Keratinocyte (primary cell): Measurements from ENCODE around the gene PDRG1. TPM values are rescaled to one million over a fixed set of nuclear protein-coding genes. Genes with fewer than 3 reads are reported as not detected.

Experiments used
- DNase-seq: peaks from one replicate; pipeline ENCODE4 v3.0.0-alpha.2; 2011; ENCODE audit warnings: low read depth, missing footprints, low spot score
- FAIRE-seq: peaks from 2 replicates; lab custom pipeline; 2011; peaks lifted over from hg19 to GRCh38; lab: Jason Lieb, UNC
- H2AFZ ChIP-seq: 2 replicates; pipeline ENCODE4 v1.6.0; 2012; ENCODE audit warnings: low read length, control low read depth, inconsistent platforms; ENCODE audit not compliant: control insufficient read depth
- H3K27ac ChIP-seq: 2 replicates; pipeline ENCODE4 v1.5.1; 2011; ENCODE audit warnings: low read length; ENCODE audit not compliant: control insufficient read depth, insufficient read depth
- H3K27me3 ChIP-seq: 3 replicates; pipeline ENCODE4 v1.6.0; 2011; ENCODE audit warnings: low read length; ENCODE audit not compliant: control insufficient read depth, insufficient read depth; ENCODE audit errors: extremely low read depth
- H3K36me3 ChIP-seq, 2 experiments: 2 replicates in 1 of 2; 3 replicates in 1 of 2; pipeline ENCODE4 v1.5.1; 2011; ENCODE audit warnings: low read length in 2 of 2, mild to moderate bottlenecking in 1 of 2; ENCODE audit not compliant: control insufficient read depth in 2 of 2, insufficient read depth in 2 of 2; ENCODE audit errors: extremely low read depth in 1 of 2
- H3K4me1 ChIP-seq: 3 replicates; pipeline ENCODE4 v1.5.1; 2011; ENCODE audit warnings: low read length; ENCODE audit not compliant: control insufficient read depth, insufficient read depth; ENCODE audit errors: extremely low read depth
- H3K4me2 ChIP-seq: 3 replicates; pipeline ENCODE4 v1.6.0; 2011; ENCODE audit warnings: low read depth, low read length; ENCODE audit not compliant: control insufficient read depth, insufficient read depth; ENCODE audit errors: extremely low read depth
- H3K4me3 ChIP-seq, 3 experiments: fragments of 200-600 bp in 1 of 3; sonication (generic) in 1 of 3; 2 replicates in 2 of 3; 3 replicates in 1 of 3; pipeline ENCODE4 v1.5.1; 2011 to 2016; ENCODE audit warnings: low read length in 3 of 3, mild to moderate bottlenecking in 3 of 3, control low read depth in 2 of 3, inconsistent platforms in 1 of 3, low read depth in 1 of 3, mixed read lengths in 1 of 3, mixed run types in 1 of 3, moderate library complexity in 1 of 3; ENCODE audit not compliant: control insufficient read depth in 2 of 3, insufficient read depth in 2 of 3; ENCODE audit errors: extremely low read depth in 1 of 3
- H3K79me2 ChIP-seq: 2 replicates; pipeline ENCODE4 v1.6.0; 2012; ENCODE audit warnings: low read length; ENCODE audit not compliant: control insufficient read depth, insufficient read depth
- H3K9ac ChIP-seq: 3 replicates; pipeline ENCODE4 v1.6.0; 2011; ENCODE audit warnings: low read length; ENCODE audit not compliant: control insufficient read depth, insufficient read depth; ENCODE audit errors: extremely low read depth
- H3K9me1 ChIP-seq: 3 replicates; pipeline ENCODE4 v1.6.0; 2011; ENCODE audit warnings: low read length; ENCODE audit not compliant: control insufficient read depth, insufficient read depth; ENCODE audit errors: extremely low read depth
- H3K9me3 ChIP-seq: 2 replicates; pipeline ENCODE4 v1.5.1; 2012; ENCODE audit warnings: low read depth, low read length; ENCODE audit not compliant: control insufficient read depth
- H4K20me1 ChIP-seq: 3 replicates; pipeline ENCODE4 v1.6.0; 2011; ENCODE audit warnings: low read length; ENCODE audit not compliant: control insufficient read depth, insufficient read depth; ENCODE audit errors: extremely low read depth
- CTCF ChIP-seq, 3 experiments: IDR thresholded peaks in 1 of 3; conservative IDR thresholded peaks in 1 of 3; optimal IDR thresholded peaks in 1 of 3; 2 replicates in 2 of 3; 3 replicates in 1 of 3; pipeline versions ENCODE3 to v1.5.1; 2011; ENCODE audit warnings: low read length in 3 of 3, mild to moderate bottlenecking in 3 of 3, moderate library complexity in 2 of 3, control low read depth in 1 of 3, inconsistent platforms in 1 of 3; ENCODE audit not compliant: insufficient read depth in 2 of 3; ENCODE audit errors: extremely low read depth in 1 of 3
- EZH2 ChIP-seq: IDR thresholded peaks from one replicate; pipeline ENCODE4 v1.6.1; 2012; ENCODE audit warnings: inconsistent platforms, mild to moderate bottlenecking, low read length, moderate library complexity
- dilution Hi-C: fragments of 300-500 bp; cut with MboI; formaldehyde crosslinking; loops from one replicate; pipeline ENCODE4 v1.7.0; 2020; ENCODE audit warnings: low sequenced_read_pairs; ENCODE audit not compliant: extremely low pct_ligation_motif_present
- polyA plus RNA-seq, 5 experiments: library from polyadenylated mRNA; depleted of rRNA in 3 of 5; stranded (reverse) in 3 of 5; stranded (forward) in 1 of 5; unstranded in 1 of 5; fragments of >200 nt; gene quantifications; 1 replicate in 1 of 5; 2 replicates in 3 of 5; 3 replicates in 1 of 5; pipeline versions ENCODE4 v1.2.1 to v1.2.3, GENCODE V29; 2011 to 2012; ENCODE audit warnings: missing spikeins in 2 of 5, low read depth in 1 of 5, low replicate concordance in 1 of 5

The PDRG1 gene
- polyA plus RNA-seq, 1 donor (not counting 4 experiments of a cell fraction or from before 2014, with no cell fraction given) = 15.3 TPM

- no peaks in the 10 kb centered on the region for H3K36me3 ChIP-seq
- H3K9me1 ChIP-seq = no peaks in the 10 kb centered on the region
- peaks cover 2% of the 10 kb centered on the region for H3K4me1 ChIP-seq
- FAIRE-seq (no peak), DNase-seq (no peak)
- H3K27me3 ChIP-seq = no peaks in the 10 kb centered on the region
- dilution Hi-C loops = no loop called here
- no peaks in the 10 kb centered on the region for H3K9me3 ChIP-seq
- no peak overlapping the region for H3K4me3 ChIP-seq
- no peak overlapping the region for H2AFZ ChIP-seq
- no peak for TF ChIP-seq EZH2
- TF ChIP-seq CTCF (optimal IDR thresholded peaks at IDR 0.05 in 1 of 3, IDR thresholded peaks at IDR 0.05 in 1 of 3, conservative IDR thresholded peaks at IDR 0.05 in 1 of 3; ENCODE audit: extremely low read depth in 1 of 3, insufficient read depth in 2 of 3, low read length in 3 of 3) = no peak
- no peak overlapping the region for H3K9ac ChIP-seq
- no peaks in the 10 kb centered on the region for H3K79me2 ChIP-seq
- H4K20me1 ChIP-seq = no peaks in the 10 kb centered on the region
- H3K4me2 ChIP-seq = no peak overlapping the region
- no peak overlapping the region for H3K27ac ChIP-seq
Measured at GRCh38 chr20:31934491-31934890, 17.4 kb downstream of the PDRG1 start.

- FAIRE-seq (no peak), DNase-seq (no peak)
Measured at GRCh38 chr20:31933698-31934097, 18.1 kb downstream of the PDRG1 start.

More at GRCh38 chr20:31933698-31934097, 18.1 kb downstream of the PDRG1 start:
- H3K9me1 ChIP-seq = no peaks in the 10 kb centered on the region
- dilution Hi-C loops = no loop called here
- TF ChIP-seq EZH2 = no peak
- no peak for TF ChIP-seq CTCF (optimal IDR thresholded peaks at IDR 0.05 in 1 of 3, IDR thresholded peaks at IDR 0.05 in 1 of 3, conservative IDR thresholded peaks at IDR 0.05 in 1 of 3; ENCODE audit: extremely low read depth in 1 of 3, insufficient read depth in 2 of 3, low read length in 3 of 3)
- H3K4me1 ChIP-seq = peaks cover 2% of the 10 kb centered on the region
- H3K4me2 ChIP-seq = no peak overlapping the region
- H3K9ac ChIP-seq = no peak overlapping the region
- no peak overlapping the region for H3K27ac ChIP-seq
- H3K4me3 ChIP-seq = no peak overlapping the region
- no peaks in the 10 kb centered on the region for H3K36me3 ChIP-seq
- no peaks in the 10 kb centered on the region for H4K20me1 ChIP-seq
- no peak overlapping the region for H2AFZ ChIP-seq
- H3K27me3 ChIP-seq = no peaks in the 10 kb centered on the region
- no peaks in the 10 kb centered on the region for H3K79me2 ChIP-seq
- H3K9me3 ChIP-seq = no peaks in the 10 kb centered on the region
